Measurements from ENCODE around the gene MAD1L1. TPM values are rescaled to one million over a fixed set of nuclear protein-coding genes. Genes with fewer than 3 reads are reported as not detected.
A peak's percentile ranks its signal among the peaks of the same experiment; 100 is the strongest.

Gene MAD1L1
- total RNA-seq, 2 experiments from 2014 or later, result 157 to 160 TPM

GRCh38 chr7:1889556-1890181, 343.1 kb downstream of the MAD1L1 start:
- ChIA-PET CTCF (no interaction called here), POLR2A (interaction anchor here (1.4 kb wide), 1 partner anchor 50 kb away, joined by 6 read pairs; no protein-coding TSS in a partner anchor)
- H3K27ac Mint-ChIP-seq, result peak overlapping the region; percentile 70
- Histone ChIP-seq H3K4me1 (ENCODE audit: insufficient read depth, low read length) (peaks cover 36% of the 10 kb centered on the region), H3K27ac (ENCODE audit: low read depth in 1 of 2, low read length in 2 of 2) (no peak overlapping the region), H3K27me3 (ENCODE audit: control insufficient read depth in 1 of 2, insufficient read depth in 2 of 2, low read length in 2 of 2) (no peaks in the 10 kb centered on the region), H3K4me3 (ENCODE audit: low read length) (no peak overlapping the region), H3K9me3 (ENCODE audit: control insufficient read depth in 1 of 2, insufficient read depth in 1 of 2, low read length in 2 of 2) (peaks cover 0 to 21% of the 10 kb centered on the region in 2 experiments), H3K36me3 (ENCODE audit: insufficient read depth, low read length) (peaks cover 61% of the 10 kb centered on the region)
- TF ChIP-seq CTCF (IDR thresholded peaks at IDR 0.05), result no peak
- H3K4me1 Mint-ChIP-seq (ENCODE audit: low read depth), result peaks cover 51% of the 10 kb centered on the region
- peak in 3 of 14 experiments; percentile 8 to 42 (median 30) for DNase-seq
- H3K4me3 Mint-ChIP-seq, result peak overlapping the region; percentile 30
- H3K9me3 Mint-ChIP-seq, result no peaks in the 10 kb centered on the region
- no peaks in the 10 kb centered on the region for H3K27me3 Mint-ChIP-seq
- peak; percentile 65 for ATAC-seq (ENCODE audit: poor library complexity)
- peaks cover 77% of the 10 kb centered on the region for H3K36me3 Mint-ChIP-seq (ENCODE audit: low read depth)
- intact Hi-C loops (cut with DNase I, micrococcal nuclease), result loop anchor here (5.0 to 10.0 kb wide), 2 partner anchors 38 to 315 kb away; no protein-coding TSS in a partner anchor

- peaks cover 51% of the 10 kb centered on the region for H3K4me1 Mint-ChIP-seq (ENCODE audit: low read depth)
- Histone ChIP-seq H3K4me3 (ENCODE audit: low read length) (no peak overlapping the region), H3K36me3 (ENCODE audit: insufficient read depth, low read length) (peaks cover 56% of the 10 kb centered on the region), H3K27me3 (ENCODE audit: control insufficient read depth in 1 of 2, insufficient read depth in 2 of 2, low read length in 2 of 2) (no peaks in the 10 kb centered on the region), H3K4me1 (ENCODE audit: insufficient read depth, low read length) (peaks cover 42% of the 10 kb centered on the region), H3K27ac (ENCODE audit: low read depth in 1 of 2, low read length in 2 of 2) (no peak overlapping the region), H3K9me3 (ENCODE audit: control insufficient read depth in 1 of 2, insufficient read depth in 1 of 2, low read length in 2 of 2) (peaks cover 0 to 21% of the 10 kb centered on the region in 2 experiments)
- peak overlapping the region; percentile 31 for H3K4me3 Mint-ChIP-seq
- POLR2A ChIA-PET, result interaction anchor here (1.4 kb wide), 1 partner anchor 50 kb away, joined by 6 read pairs; no protein-coding TSS in a partner anchor
- ATAC-seq (ENCODE audit: poor library complexity) (no peak), DNase-seq (no peak)
- CTCF ChIA-PET, result no interaction called here
- H3K27ac Mint-ChIP-seq, result peak overlapping the region; percentile 83
- no peaks in the 10 kb centered on the region for H3K9me3 Mint-ChIP-seq
- peaks cover 74% of the 10 kb centered on the region for H3K36me3 Mint-ChIP-seq (ENCODE audit: low read depth)
- no peak for TF ChIP-seq CTCF (IDR thresholded peaks at IDR 0.05)
- no peaks in the 10 kb centered on the region for H3K27me3 Mint-ChIP-seq
- intact Hi-C loops (cut with DNase I, micrococcal nuclease), result no loop called here
Observed at GRCh38 chr7:1889091-1889490, 343.7 kb downstream of the MAD1L1 start.

- POLR2A ChIA-PET, result no interaction called here
- Mint-ChIP-seq H3K36me3 (ENCODE audit: low read depth) (peaks cover 70% of the 10 kb centered on the region), H3K4me1 (ENCODE audit: low read depth) (peaks cover 54% of the 10 kb centered on the region), H3K4me3 (peak overlapping the region; percentile 31), H3K27me3 (no peaks in the 10 kb centered on the region), H3K27ac (peak overlapping the region; percentile 83), H3K9me3 (no peaks in the 10 kb centered on the region)
- ATAC-seq (ENCODE audit: poor library complexity), result no peak
- H3K4me3 ChIP-seq (ENCODE audit: low read length), result no peak overlapping the region
- H3K27ac ChIP-seq (ENCODE audit: low read depth in 1 of 2, low read length in 2 of 2), result no peak overlapping the region
- TF ChIP-seq CTCF (IDR thresholded peaks at IDR 0.05), result no peak
- no peak for DNase-seq
- intact Hi-C loops (cut with DNase I, micrococcal nuclease), result no loop called here
- peaks cover 0 to 21% of the 10 kb centered on the region in 2 experiments for H3K9me3 ChIP-seq (ENCODE audit: control insufficient read depth in 1 of 2, insufficient read depth in 1 of 2, low read length in 2 of 2)
- CTCF ChIA-PET, result no interaction called here
- H3K27me3 ChIP-seq (ENCODE audit: control insufficient read depth in 1 of 2, insufficient read depth in 2 of 2, low read length in 2 of 2), result no peaks in the 10 kb centered on the region
- peaks cover 53% of the 10 kb centered on the region for H3K36me3 ChIP-seq (ENCODE audit: insufficient read depth, low read length)
- H3K4me1 ChIP-seq (ENCODE audit: insufficient read depth, low read length), result peaks cover 47% of the 10 kb centered on the region
Observed at GRCh38 chr7:1888425-1888824, 344.3 kb downstream of the MAD1L1 start.
